Middle frontal gyrus (tissue), 1 donor: Measurements from ENCODE around the gene TMED6.

Experiments used
- DNase-seq: peaks from one replicate; pipeline ENCODE4 v3.0.0-alpha.2; 2015; ENCODE audit warnings: low spot score; ENCODE audit errors: extremely low spot score

Gene TMED6

DNA sequence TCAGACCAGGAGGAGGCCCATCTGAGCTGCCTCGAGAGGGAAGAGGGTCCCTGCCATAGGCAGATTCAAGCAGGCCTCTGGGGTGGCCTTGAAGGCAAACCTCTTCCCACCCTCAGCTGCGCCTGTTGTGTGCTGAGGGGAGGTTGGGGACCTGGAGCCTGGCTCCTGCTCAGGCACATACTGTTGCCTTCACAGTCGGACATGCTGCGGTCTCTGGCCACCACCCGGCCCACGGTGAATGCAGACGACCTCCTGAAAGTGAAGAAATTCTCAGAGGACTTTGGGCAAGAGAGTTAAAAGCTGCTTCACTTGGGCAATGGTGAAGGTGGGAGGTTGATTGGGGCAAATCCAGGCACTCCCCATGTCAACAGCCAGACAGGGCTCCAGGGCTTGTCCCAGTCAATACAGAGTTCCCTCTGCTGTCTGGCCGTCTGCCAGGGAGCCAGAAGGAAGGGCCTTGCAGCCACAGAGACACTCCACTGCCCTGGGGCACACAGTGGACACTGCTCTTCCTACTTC lies 27.5 kb downstream of the TMED6 start:
- DNase-seq, result no peak

GRCh38 chr16:69323415-69323814 lies 28.2 kb downstream of the TMED6 start:
- no peak for DNase-seq

DNA sequence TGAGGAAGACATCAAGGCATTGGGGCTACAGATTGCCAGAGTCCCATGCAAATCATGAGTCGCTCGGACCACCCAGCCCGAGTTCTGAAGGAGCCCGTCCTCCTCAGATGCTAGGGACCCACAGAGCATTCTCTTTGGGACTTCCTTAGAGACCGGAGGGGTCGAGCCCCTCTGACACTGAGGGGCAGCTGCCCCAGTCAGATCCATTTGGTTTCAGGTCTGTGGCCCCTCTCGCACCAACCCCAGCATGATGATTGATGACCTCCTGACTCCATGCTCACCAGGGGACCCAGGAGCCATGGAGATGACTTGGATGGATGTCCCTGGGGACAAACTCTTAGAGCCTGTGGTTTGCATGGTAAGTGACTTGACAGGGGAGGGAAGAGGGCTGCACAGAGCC lies 29.2 kb downstream of the TMED6 start:
- no peak for DNase-seq

DNA sequence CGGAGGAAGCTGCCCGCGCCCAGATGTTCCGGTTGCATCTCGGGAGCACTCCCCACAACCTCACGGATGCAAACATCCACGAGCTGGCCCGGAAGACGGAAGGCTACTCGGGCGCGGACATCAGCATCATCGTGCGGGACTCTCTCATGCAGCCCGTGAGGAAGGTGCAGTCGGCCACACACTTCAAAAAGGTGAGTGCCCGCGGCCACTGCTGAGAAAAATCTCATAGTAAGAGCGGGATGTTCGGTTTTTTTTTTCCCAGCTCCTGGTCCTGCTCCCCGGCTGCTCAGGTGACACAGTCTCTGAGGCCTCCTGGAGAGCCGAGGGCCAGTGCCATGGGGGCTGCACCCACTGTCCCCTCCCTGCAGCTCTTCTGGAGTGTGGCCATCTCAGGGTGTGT lies 30.5 kb downstream of the TMED6 start:
- no peak for DNase-seq

GRCh38 chr16:69320740-69321073 lies 30.9 kb downstream of the TMED6 start:
- no peak for DNase-seq

GRCh38 chr16:69319826-69320739 lies 31.5 kb downstream of the TMED6 start:
- DNase-seq, result no peak

DNA sequence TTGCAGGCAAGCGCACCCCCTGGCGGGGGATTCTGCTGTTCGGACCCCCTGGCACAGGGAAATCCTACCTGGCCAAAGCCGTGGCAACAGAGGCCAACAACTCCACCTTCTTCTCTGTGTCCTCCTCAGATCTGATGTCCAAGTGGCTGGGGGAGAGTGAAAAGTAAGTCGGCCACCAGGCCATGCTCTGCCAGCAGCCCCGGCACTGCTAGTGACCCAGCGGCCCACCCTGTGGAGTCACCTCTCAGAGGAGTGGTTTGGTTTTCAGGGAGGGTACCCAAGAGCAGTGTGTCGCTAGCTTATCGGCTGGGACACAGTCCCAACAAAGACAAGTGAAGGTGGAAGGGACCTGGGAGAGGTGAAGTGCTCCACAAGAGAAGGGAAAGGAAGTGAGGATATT lies 32.2 kb downstream of the TMED6 start:
- no peak for DNase-seq

GRCh38 chr16:69318911-69319289 lies 32.7 kb downstream of the TMED6 start:
- no peak for DNase-seq

DNA sequence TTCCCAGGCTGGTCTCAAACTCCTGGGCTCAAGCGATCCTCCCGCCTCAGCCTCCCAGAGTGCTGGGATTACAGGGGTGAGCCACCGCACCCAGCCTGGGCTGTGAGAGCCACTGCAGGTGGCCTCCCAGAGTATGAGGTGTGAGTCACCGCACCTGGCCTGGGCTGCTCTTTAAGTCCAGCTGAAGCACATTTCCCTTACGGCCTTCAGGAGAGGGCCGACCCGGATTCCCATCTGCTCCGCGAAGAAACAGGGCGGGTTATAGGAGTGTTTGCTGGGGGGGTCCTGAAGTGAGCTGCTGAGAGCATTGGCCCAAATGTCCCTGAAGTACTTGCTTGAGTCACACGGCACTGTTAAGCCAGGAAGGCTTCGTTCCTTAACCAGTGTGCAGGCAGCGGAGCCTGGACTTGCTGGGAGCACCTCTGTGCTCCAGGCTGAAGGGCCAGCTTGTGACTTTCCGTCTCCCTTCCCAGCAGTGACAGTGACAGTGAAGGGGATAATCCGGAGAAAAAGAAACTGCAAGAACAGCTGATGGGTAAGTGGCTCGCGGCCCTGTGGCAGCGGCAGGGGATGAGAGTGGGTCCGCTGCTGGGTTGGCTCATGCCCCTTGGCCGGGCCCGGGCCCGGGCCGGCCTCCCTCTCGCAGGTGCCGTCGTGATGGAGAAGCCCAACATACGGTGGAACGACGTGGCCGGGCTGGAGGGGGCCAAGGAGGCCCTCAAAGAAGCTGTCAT lies 33.2 kb downstream of the TMED6 start:
- no peak for DNase-seq

GRCh38 chr16:69316595-69317034 lies 35.0 kb downstream of the TMED6 start:
- DNase-seq, result no peak

- DNase-seq, result no peak
Observed at GRCh38 chr16:69315486-69316311, 35.9 kb downstream of the TMED6 start.

DNA sequence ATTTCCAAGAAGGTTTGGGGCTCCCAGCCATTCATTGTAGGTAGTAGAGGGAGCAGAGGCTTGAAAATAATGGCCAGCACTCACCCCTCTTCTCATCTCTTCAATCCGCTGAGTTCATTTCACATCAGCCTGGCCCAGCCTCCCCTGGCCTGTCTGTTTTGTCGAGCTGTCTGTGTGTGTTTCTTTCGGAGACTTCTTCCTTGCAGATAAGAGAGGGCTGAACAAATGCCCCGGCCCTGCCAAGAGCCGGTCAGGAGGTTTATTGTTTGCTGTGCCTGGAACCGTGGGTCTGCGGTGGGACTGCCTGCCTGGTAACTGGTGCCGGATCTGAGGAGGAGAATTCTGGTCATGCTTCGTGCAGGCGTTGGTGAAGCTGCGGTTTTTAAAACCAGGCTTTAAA lies 37.1 kb downstream of the TMED6 start:
- DNase-seq, result no peak

DNA sequence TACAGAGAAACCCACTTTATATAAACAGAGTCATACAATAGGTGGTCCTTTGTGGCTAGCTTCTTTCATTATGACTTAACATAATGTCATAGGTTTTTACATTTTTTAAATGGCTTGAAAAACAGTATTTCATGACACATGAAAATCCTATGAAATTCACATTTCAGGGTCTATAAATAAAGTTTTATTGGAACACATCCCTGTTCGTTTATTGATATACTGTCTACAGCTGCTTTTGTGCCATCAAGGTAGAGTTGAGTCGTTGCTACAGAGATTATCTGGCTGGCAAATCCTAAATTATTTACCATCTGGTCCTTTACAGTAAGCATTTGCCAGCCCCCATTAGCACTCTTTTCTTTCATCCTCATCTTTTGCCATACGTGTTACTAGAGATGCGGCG lies 38.1 kb downstream of the TMED6 start:
- DNase-seq, result no peak

DNA sequence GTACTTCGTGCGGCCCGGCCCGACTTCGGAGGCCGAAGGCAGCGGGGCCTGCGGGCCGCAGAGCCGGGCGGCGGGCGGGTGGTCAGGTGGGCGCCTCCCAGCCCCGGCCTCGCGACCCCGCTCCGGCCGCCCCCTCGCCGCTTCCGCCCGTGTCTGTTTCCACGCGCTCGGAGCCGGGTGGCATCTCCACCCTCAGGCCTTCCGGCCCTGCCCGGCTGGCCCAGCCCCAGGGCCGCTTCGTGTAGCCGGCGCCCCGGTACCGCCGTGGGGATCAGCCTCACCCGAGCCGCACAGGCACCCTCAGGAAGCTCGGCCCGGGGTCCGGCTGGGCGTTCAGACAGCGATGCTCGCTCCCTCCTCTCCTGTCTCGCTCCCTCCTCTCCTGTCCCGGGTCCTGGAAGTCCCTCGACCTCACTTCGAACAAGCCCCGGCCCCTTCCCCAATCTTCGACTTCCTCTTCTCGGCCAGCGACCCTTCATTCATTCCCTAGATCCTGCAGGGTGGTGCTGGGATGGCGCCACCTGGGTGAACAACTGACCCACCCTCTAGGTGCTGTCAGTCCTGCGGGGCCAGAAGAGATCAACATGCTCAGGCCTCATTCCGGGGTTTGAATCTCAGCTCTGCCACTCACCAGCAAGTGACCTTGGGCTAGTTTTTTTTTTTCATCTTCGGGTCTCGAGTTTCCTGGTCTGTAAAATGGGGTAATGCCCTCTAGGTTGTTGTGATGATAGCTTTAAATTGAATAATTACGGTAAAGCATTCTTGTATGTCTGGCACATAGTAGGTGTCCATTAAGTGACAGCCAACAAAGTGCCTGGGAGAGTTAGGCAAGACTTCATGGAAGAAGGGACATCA lies 39.8 kb downstream of the TMED6 start:
- DNase-seq, result no peak

DNA sequence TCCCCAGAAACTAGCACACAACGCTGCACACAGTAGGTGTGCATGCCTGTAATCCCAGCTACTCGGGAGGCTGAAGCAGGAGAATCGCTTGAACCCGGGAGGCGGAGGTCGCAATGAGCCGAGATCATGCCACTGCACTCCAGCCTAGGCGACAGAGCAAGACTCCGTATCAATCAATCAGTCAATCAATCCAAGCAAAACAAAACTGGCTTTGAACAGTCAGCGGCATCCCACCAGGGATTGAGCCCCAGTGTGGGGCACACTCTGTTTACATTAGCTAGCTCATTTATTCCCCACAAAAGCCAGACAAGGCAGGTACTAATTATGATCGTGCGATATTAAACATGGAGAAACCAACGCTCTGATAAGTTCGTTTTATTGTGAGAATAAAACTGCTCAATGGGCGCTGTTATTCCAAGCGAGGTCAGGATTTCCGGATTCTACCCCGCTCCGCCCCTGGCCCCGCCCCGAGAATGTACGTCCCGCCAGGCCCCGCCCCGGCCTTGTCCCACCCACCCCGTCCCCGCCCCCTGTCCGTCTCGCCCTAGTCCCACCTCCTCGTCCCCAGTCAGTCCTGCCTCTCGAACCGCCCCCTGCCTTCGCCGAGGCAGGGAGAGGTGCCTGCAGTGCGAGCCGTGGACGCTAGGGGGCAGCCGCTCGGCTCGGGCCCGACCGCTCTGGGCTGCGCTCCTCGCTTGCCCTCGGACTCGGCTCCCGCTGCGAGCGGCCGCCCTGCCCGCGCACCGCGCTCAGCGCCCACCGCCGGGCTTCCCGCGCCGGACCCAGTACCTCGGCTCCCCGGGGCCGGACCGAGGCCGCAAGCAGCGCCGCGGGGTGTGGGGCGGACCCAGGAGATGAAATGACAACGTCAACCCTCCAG lies 40.7 kb downstream of the TMED6 start, which contains the start of gene VPS4A:
Gene VPS4A, plus strand, starts transcription at position 698 of the 880 bp plus-strand sequence. Its CDS starts 162 bp downstream, at position 860.
- DNase-seq, result peak; percentile 90

DNA sequence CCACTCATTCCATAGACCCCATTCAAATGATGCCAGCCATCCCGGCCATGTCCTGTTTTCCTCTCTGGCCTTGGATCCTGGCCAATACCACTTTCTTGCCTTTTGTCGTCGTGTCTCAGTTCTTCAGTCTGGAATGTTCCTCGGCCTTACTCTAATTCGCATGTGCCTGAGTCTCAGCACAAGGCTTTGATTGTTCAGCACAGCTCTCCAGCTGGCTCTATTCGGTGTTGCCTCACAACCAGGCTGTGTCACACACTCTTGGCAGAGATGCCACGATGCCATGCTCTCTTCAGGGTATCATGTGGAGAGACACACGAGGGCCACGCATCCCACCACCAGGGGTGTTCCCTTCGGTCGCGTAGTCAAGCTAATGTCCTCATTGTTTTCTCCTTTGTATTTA lies 42.3 kb downstream of the TMED6 start:
- no peak for DNase-seq

- DNase-seq, result no peak
Observed at GRCh38 chr16:69307856-69308255, 43.7 kb downstream of the TMED6 start.

GRCh38 chr16:69307091-69307490 lies 44.5 kb downstream of the TMED6 start:
- DNase-seq, result no peak

GRCh38 chr16:69306031-69306430 lies 45.6 kb downstream of the TMED6 start:
- DNase-seq, result no peak

GRCh38 chr16:69302301-69302700 lies 49.3 kb downstream of the TMED6 start:
- no peak for DNase-seq
